BLaER1 treated with 17β-estradiol and CSF1 and Interleukin-3, amounts not matched to agents 10 nM and 100 nM (cell line): ENCODE measurements around the gene PTPRM.

Source experiments
- H3K27ac ChIP-seq, 11 experiments: shearing (Covaris generic); formaldehyde crosslinking; 2 replicates each; pipeline ENCODE4 v1.8.1; 2022
- H3K27me3 ChIP-seq, 11 experiments: shearing (Covaris generic); formaldehyde crosslinking; 2 replicates each; pipeline ENCODE4 v1.8.1; 2022
- H3K36me3 ChIP-seq, 11 experiments: shearing (Covaris generic); formaldehyde crosslinking; 2 replicates each; pipeline ENCODE4 v1.8.1; 2022
- H3K4me1 ChIP-seq, 10 experiments: shearing (Covaris generic); formaldehyde crosslinking; 2 replicates each; pipeline ENCODE4 v1.8.1; 2022
- H3K4me2 ChIP-seq, 11 experiments: shearing (Covaris generic); formaldehyde crosslinking; 2 replicates each; pipeline ENCODE4 v1.8.1; 2022
- H3K4me3 ChIP-seq, 10 experiments: shearing (Covaris generic); formaldehyde crosslinking; 2 replicates each; pipeline ENCODE4 v1.8.1; 2022
- H3K9ac ChIP-seq, 11 experiments: shearing (Covaris generic); formaldehyde crosslinking; 2 replicates each; pipeline ENCODE4 v1.8.1; 2022
- H3K9me3 ChIP-seq, 11 experiments: shearing (Covaris generic); formaldehyde crosslinking; replicated peaks in 1 of 11; 2 replicates each; pipeline ENCODE4 v1.8.1; 2022
- H4K20me1 ChIP-seq, 11 experiments: shearing (Covaris generic); formaldehyde crosslinking; 2 replicates each; pipeline ENCODE4 v1.8.1; 2022
- Cebpa-rat ChIP-seq, 11 experiments: shearing (Covaris generic); IDR thresholded peaks; 2 replicates each; pipeline ENCODE4 v1.8.1; 2022

Gene PTPRM

GRCh38 chr18:8358033-8358765 is 791.1 kb downstream of the PTPRM start:
- no peaks in the 10 kb centered on the region for H3K9me3 ChIP-seq
- TF ChIP-seq Cebpa-rat (IDR thresholded peaks at IDR 0.05), result no peak
- no peak overlapping the region for H3K4me3 ChIP-seq
- H3K9ac ChIP-seq, result no peak overlapping the region
- no peak overlapping the region for H3K4me2 ChIP-seq
- H3K27me3 ChIP-seq, result no peaks in the 10 kb centered on the region
- H3K27ac ChIP-seq, result no peak overlapping the region
- peaks cover 0 to 7% (median 0%) of the 10 kb centered on the region in 10 experiments; a peak in 1 of 20 replicates for H3K4me1 ChIP-seq
- no peaks in the 10 kb centered on the region for H4K20me1 ChIP-seq
- no peaks in the 10 kb centered on the region for H3K36me3 ChIP-seq

- H3K4me3 ChIP-seq, result no peak overlapping the region
- H3K4me1 ChIP-seq, result peaks cover 0 to 7% (median 0%) of the 10 kb centered on the region in 10 experiments; a peak in 1 of 20 replicates
- no peak for TF ChIP-seq Cebpa-rat (IDR thresholded peaks at IDR 0.05)
- H3K27me3 ChIP-seq, result no peaks in the 10 kb centered on the region
- no peak overlapping the region for H3K4me2 ChIP-seq
- H4K20me1 ChIP-seq, result no peaks in the 10 kb centered on the region
- H3K9ac ChIP-seq, result no peak overlapping the region
- H3K9me3 ChIP-seq, result no peaks in the 10 kb centered on the region
- H3K27ac ChIP-seq, result no peak overlapping the region
- no peaks in the 10 kb centered on the region for H3K36me3 ChIP-seq
Measured at GRCh38 chr18:8359076-8359475, 792.0 kb downstream of the PTPRM start.

GRCh38 chr18:8359481-8359880 is 792.4 kb downstream of the PTPRM start:
- H3K36me3 ChIP-seq, result no peaks in the 10 kb centered on the region
- peaks cover 0 to 7% (median 0%) of the 10 kb centered on the region in 10 experiments; a peak in 1 of 20 replicates for H3K4me1 ChIP-seq
- H4K20me1 ChIP-seq, result no peaks in the 10 kb centered on the region
- no peak overlapping the region for H3K4me2 ChIP-seq
- H3K9ac ChIP-seq, result no peak overlapping the region
- no peak for TF ChIP-seq Cebpa-rat (IDR thresholded peaks at IDR 0.05)
- no peaks in the 10 kb centered on the region for H3K27me3 ChIP-seq
- no peak overlapping the region for H3K27ac ChIP-seq
- H3K4me3 ChIP-seq, result no peak overlapping the region
- no peaks in the 10 kb centered on the region for H3K9me3 ChIP-seq

GRCh38 chr18:8361941-8362471 is 794.9 kb downstream of the PTPRM start:
- Histone ChIP-seq H3K9me3 (no peaks in the 10 kb centered on the region; a peak in 1 of 22 replicates), H4K20me1 (no peaks in the 10 kb centered on the region; a peak in 1 of 22 replicates), H3K4me2 (no peak overlapping the region), H3K27ac (no peak overlapping the region), H3K9ac (no peak overlapping the region), H3K27me3 (no peaks in the 10 kb centered on the region), H3K36me3 (no peaks in the 10 kb centered on the region), H3K4me3 (no peak overlapping the region), H3K4me1 (peaks cover 0 to 6% (median 0%) of the 10 kb centered on the region in 10 experiments; a peak in 1 of 20 replicates)
- no peak for TF ChIP-seq Cebpa-rat (IDR thresholded peaks at IDR 0.05)

- no peaks in the 10 kb centered on the region for H3K4me1 ChIP-seq
- H4K20me1 ChIP-seq, result no peaks in the 10 kb centered on the region; a peak in 1 of 22 replicates
- H3K9me3 ChIP-seq, result no peaks in the 10 kb centered on the region; a peak in 1 of 22 replicates
- no peak for TF ChIP-seq Cebpa-rat (IDR thresholded peaks at IDR 0.05)
- no peak overlapping the region for H3K9ac ChIP-seq
- no peak overlapping the region for H3K4me2 ChIP-seq
- H3K36me3 ChIP-seq, result no peaks in the 10 kb centered on the region
- no peak overlapping the region for H3K27ac ChIP-seq
- H3K27me3 ChIP-seq, result no peaks in the 10 kb centered on the region
- no peak overlapping the region for H3K4me3 ChIP-seq
Measured at GRCh38 chr18:8362863-8363262, 795.7 kb downstream of the PTPRM start.

GRCh38 chr18:8364385-8364784 is 797.3 kb downstream of the PTPRM start:
- Histone ChIP-seq H3K9me3 (no peaks in the 10 kb centered on the region; a peak in 1 of 22 replicates), H3K27ac (no peak overlapping the region), H3K9ac (no peak overlapping the region), H3K4me3 (no peak overlapping the region), H4K20me1 (no peaks in the 10 kb centered on the region; a peak in 1 of 22 replicates), H3K4me2 (no peak overlapping the region), H3K4me1 (no peaks in the 10 kb centered on the region), H3K27me3 (no peaks in the 10 kb centered on the region), H3K36me3 (no peaks in the 10 kb centered on the region)
- TF ChIP-seq Cebpa-rat (IDR thresholded peaks at IDR 0.05), result no peak

- no peak for TF ChIP-seq Cebpa-rat (IDR thresholded peaks at IDR 0.05)
- no peak overlapping the region for H3K4me2 ChIP-seq
- H3K4me3 ChIP-seq, result no peak overlapping the region
Measured at GRCh38 chr18:8365006-8365405, 797.9 kb downstream of the PTPRM start.

GRCh38 chr18:8365528-8365927 is 798.4 kb downstream of the PTPRM start:
- no peak overlapping the region for H3K27ac ChIP-seq
- no peak overlapping the region for H3K4me3 ChIP-seq
- H4K20me1 ChIP-seq, result no peaks in the 10 kb centered on the region; a peak in 1 of 22 replicates
- peaks cover 0 to 7% (median 5%) of the 10 kb centered on the region in 10 experiments; a peak in 9 of 20 replicates for H3K4me1 ChIP-seq
- no peaks in the 10 kb centered on the region; a peak in 1 of 22 replicates for H3K9me3 ChIP-seq
- TF ChIP-seq Cebpa-rat (IDR thresholded peaks at IDR 0.05), result no peak
- no peak overlapping the region for H3K9ac ChIP-seq
- H3K4me2 ChIP-seq, result no peak overlapping the region
- no peaks in the 10 kb centered on the region for H3K36me3 ChIP-seq
- H3K27me3 ChIP-seq, result no peaks in the 10 kb centered on the region

More at GRCh38 chr18:8365006-8365405, 797.9 kb downstream of the PTPRM start:
- Histone ChIP-seq H3K36me3 (no peaks in the 10 kb centered on the region), H4K20me1 (no peaks in the 10 kb centered on the region; a peak in 1 of 22 replicates), H3K27ac (no peak overlapping the region), H3K9me3 (no peaks in the 10 kb centered on the region; a peak in 1 of 22 replicates), H3K27me3 (no peaks in the 10 kb centered on the region), H3K4me1 (peaks cover 0 to 2% (median under 1%) of the 10 kb centered on the region in 10 experiments; a peak in 4 of 20 replicates), H3K9ac (no peak overlapping the region)

- H3K27ac ChIP-seq, result no peak overlapping the region
- H3K4me3 ChIP-seq, result no peak overlapping the region
- H3K9me3 ChIP-seq, result no peaks in the 10 kb centered on the region; a peak in 1 of 22 replicates
- H3K27me3 ChIP-seq, result no peaks in the 10 kb centered on the region
- no peak overlapping the region for H3K9ac ChIP-seq
- peaks cover 0 to 9% (median 7%) of the 10 kb centered on the region in 10 experiments; a peak in 9 of 20 replicates for H3K4me1 ChIP-seq
- TF ChIP-seq Cebpa-rat (IDR thresholded peaks at IDR 0.05), result no peak
- no peaks in the 10 kb centered on the region; a peak in 1 of 22 replicates for H4K20me1 ChIP-seq
- no peaks in the 10 kb centered on the region for H3K36me3 ChIP-seq
- no peak overlapping the region for H3K4me2 ChIP-seq
Measured at GRCh38 chr18:8366070-8366469, 799.0 kb downstream of the PTPRM start.
